ENCODE data around the gene CPEB4.

The CPEB4 gene

GRCh38 chr5:173859408-173860159 lies 28.6 kb upstream of the CPEB4 start:
- DNase-seq = no peak

DNA sequence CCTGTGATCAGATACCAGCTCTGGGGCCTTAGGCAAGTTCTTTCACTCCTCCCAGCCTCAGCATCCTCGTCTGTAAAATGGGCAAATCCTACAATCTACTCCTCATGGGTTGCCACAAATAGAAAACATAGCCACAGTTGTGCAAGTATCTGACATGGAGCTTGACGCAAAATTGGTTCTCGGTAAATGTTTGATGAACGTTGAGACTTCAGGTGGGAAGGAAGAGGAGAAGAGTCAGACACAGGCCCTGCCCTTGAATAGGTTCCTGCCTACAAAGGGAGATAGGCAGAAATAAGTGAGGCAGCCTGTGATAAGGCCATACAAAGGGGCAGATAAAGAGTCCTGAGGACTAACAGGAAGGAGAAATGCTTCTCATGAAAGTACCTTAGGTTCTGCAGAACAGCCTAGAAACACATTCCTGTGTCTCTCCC lies 26.1 kb upstream of the CPEB4 start:
- no peak for DNase-seq

GRCh38 chr5:173863359-173863758 lies 24.8 kb upstream of the CPEB4 start:
- DNase-seq = no peak

- peak in 1 of 3 donors; percentile 27 for DNase-seq
Observed at GRCh38 chr5:173864126-173865050, 23.8 kb upstream of the CPEB4 start.

- DNase-seq = peak; percentile 67 to 78 (median 69)
Observed at GRCh38 chr5:173866243-173866857, 21.8 kb upstream of the CPEB4 start.

DNA sequence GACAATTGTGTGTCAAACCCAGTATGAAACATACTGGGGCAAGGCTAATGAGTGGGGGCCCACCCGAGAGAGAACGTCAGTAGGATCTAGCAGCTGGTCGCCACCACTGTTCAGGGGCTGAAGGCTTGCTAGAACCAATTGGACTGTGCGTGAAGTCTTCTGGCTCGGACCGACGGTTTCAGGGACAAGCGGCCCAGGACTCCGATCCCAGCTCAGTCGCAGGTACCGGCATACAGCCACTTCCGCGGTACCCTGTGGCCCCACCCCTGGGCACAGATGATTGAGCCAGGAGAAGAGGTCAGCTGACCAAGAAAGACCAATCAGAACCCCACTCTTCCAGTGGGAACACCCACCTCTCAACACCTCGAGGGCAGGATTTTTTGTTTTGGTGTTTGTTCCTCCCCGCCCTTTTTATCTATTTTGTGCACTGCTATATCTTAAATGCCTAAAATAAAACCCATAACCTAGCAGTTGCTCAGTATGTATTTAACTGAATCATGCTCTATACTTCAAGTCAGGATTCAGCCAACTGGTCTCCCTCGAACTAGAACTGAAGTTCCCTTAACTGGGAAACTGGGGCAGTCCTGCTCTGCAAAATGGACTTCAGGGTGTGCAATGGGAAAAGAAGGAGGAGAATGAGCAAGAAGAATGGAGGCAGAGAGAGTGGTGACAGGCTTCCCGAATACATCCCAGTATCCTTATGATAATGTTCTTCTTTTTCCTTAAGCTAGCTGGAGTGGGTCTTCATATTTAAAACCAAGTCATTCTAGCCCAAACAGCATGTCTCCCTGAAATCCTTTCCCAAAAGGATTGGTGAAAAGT lies 21.1 kb upstream of the CPEB4 start:
- DNase-seq = no peak

- peak; percentile 69 to 76 (median 74) for DNase-seq
Observed at GRCh38 chr5:173868096-173868880, 19.9 kb upstream of the CPEB4 start.

DNA sequence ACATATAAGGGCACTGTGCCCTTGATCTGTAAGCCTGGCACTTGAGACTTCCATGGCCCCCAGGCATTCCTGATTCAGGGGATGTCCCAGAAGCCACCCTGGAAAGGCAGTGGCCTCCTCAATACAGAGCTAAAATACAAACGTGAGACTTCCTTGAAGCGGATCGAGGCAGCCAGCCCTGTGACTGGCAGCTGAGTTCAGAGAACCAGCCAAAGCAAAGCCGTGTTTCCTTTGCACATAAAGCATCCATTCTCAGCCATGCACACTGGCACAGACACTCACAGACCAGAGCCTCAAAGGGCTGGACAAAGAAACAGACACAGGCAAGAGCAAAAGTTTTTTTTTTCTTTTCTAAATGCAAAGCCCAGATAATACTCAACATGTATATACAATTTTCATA lies 18.8 kb upstream of the CPEB4 start:
- DNase-seq = no peak

GRCh38 chr5:173872957-173873305 lies 15.2 kb upstream of the CPEB4 start:
- DNase-seq = no peak

DNA sequence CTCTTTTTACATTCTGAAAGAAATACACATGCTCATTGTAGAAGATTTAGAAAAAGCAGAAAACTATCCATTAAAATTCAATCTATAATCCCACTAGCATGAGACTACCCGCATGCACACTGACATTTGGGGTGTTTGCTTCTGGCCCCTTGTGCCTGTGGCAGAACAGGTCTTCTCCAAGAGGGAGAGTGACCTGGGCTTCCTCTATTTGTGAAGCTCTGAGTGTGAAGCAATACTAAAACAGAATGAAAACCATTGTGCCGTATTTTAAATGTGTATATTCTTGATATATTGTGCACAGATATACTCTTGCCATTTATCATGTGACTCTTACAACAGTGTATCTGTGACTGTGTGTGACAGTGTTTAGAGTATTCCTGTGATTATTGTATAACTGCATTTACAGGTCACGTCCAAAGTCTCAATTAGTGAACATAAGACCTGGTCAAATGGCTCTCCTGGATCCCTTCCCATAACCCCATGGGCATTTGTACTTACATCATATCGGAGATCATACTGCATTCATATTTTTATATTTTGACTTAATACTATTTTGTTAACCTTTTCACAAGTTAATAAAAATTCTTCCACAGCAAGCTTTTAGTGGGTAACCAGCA lies 14.7 kb upstream of the CPEB4 start:
- DNase-seq = peak; percentile 39 to 53 (median 44)

GRCh38 chr5:173875189-173875588 lies 13.0 kb upstream of the CPEB4 start:
- no peak for DNase-seq

GRCh38 chr5:173878224-173878967 lies 9.8 kb upstream of the CPEB4 start:
- DNase-seq = no peak

GRCh38 chr5:173880306-173880985 lies 7.7 kb upstream of the CPEB4 start:
- no peak for DNase-seq

- no peak for DNase-seq
Observed at GRCh38 chr5:173881811-173882575, 6.2 kb upstream of the CPEB4 start.

DNA sequence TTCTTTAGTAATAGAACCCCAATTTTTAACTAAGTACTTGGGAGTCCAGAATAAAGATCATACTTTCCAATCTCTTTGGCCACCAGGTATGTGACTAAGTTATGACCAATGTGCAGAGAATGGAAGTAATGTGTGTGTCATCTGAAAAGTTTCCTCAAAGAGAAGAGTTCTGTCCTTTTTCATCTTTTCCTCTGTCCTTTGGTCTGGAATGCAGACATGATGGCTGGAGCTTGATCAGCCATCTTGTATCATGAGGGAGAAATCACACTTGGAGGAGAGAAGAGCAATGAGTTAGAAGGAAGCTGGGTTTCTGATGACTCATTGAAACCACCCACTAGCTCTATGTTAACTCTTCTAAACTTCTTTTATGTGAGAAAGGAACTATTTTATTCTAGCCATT lies 5.5 kb upstream of the CPEB4 start:
- DNase-seq = peak in 2 of 3 donors; percentile 52 to 59

- no peak for DNase-seq
Observed at GRCh38 chr5:173883347-173883924, 4.7 kb upstream of the CPEB4 start.

DNA sequence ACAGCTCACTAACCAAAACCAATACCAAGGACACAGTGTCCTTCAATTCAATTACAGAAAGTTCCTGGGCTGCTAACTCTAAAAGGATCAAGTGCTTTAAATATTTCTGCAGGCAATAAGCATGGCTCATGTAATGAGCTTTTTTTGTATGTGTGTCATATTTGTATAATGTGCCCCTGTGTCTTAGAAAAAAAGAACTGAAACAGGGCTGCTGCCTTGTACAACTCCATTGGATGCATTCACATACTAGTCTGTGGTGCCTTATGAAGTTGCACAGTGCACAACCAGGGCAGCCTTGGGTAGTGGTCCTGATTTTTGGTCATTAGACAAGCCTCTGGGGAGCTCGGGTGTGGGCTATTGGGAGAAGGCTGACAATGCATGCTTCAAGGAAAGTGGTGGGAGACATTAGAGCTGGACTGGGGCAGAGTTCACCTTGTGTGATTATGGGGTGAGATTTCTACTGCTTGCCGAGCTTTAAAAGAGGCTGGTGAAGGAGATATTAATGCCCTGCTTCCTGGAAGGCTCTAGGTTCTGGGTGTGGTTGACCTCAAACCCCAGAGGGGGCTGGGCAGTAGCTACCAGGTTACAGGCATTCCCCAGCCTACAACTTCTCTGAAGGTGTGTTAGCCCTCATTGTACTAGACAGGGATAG lies 3.6 kb upstream of the CPEB4 start:
- no peak for DNase-seq

DNA sequence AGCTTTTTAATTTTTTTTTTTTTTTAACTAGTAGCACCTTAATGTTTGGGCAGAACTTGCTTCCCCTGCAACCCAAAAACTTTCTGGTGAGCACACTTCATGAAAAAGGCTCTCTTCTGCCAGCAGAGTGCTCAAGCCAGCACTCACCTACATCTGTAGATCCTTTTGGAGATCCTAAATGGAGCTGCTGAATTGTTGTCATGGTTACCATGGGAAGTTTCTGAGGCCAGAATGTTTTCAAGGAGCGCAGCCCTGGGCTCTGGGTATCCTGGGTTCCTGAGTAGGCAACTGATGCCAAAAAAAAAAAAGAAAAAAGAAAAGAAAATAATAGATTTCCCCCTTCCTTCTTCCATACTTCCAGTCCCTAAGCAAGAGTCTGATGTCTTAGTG lies 3.1 kb upstream of the CPEB4 start:
- DNase-seq = no peak

Data from suppressor macrophage treated with lipopolysaccharide for 1 hour (primary cell).